Subcutaneous abdominal adipose tissue (tissue), 5 donors: ENCODE measurements around the gene RPS6KA5.
"Not testable (repeated sequence)": the region's sequence is repeated elsewhere in the genome, so short reads cannot be mapped to it uniquely, and the experiment has no call there.

ENCODE experiments used
- H3K27ac ChIP-seq: one replicate; pipeline ENCODE4 v1.7.0; 2013; ENCODE audit warnings: low read depth, mild to moderate bottlenecking, inconsistent platforms, low read length, moderate library complexity
- H3K27me3 ChIP-seq, 5 donors: one replicate each; pipeline ENCODE4 v1.7.0; 2013; ENCODE audit warnings: low read length in 5 of 5, inconsistent platforms in 1 of 5; ENCODE audit not compliant: control insufficient read depth in 5 of 5, insufficient read depth in 4 of 5
- H3K36me3 ChIP-seq, 5 donors: one replicate each; pipeline ENCODE4 v1.7.0; 2013; ENCODE audit warnings: low read length in 5 of 5; ENCODE audit not compliant: control insufficient read depth in 5 of 5, insufficient read depth in 5 of 5
- H3K4me1 ChIP-seq, 5 donors: one replicate each; pipeline ENCODE4 v1.7.0; 2013; ENCODE audit warnings: low read length in 5 of 5, mild to moderate bottlenecking in 3 of 5, moderate library complexity in 1 of 5; ENCODE audit not compliant: control insufficient read depth in 5 of 5, insufficient read depth in 5 of 5
- H3K4me3 ChIP-seq, 5 donors: one replicate each; pipeline ENCODE4 v1.7.0; 2013; ENCODE audit warnings: low read length in 5 of 5, low read depth in 1 of 5
- H3K9ac ChIP-seq, 5 donors: one replicate each; pipeline ENCODE4 v1.7.0; 2013; ENCODE audit warnings: low read length in 5 of 5, mild to moderate bottlenecking in 4 of 5, moderate library complexity in 3 of 5
- H3K9me3 ChIP-seq, 5 donors: one replicate each; pipeline ENCODE4 v1.7.0; 2013; ENCODE audit warnings: low read length in 5 of 5; ENCODE audit not compliant: control insufficient read depth in 5 of 5
- donor health status: healthy.
- donor health status: healthy.
- donor health status: healthy.
- donor health status: healthy.
- donor health status: healthy.

Gene RPS6KA5

DNA sequence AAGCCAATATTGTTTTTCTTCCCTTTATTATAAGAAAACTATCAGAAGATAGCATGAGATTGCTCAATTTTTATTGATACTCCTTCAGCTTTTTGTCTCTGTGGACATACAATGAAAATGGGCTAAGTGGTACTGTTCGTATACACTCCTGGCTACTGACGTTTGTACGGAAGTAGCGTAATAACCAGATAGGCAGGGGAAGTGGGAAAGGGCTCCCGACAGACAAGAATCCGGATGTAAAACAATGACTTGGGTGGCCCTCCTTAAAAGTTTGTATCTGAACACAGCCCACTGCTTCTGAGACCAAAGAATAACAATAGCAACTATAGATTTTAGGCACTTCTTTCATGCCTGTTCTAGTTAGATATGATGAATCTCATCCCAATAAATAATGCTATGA lies 99.6 kb downstream of the RPS6KA5 start:
- Histone ChIP-seq H3K4me1 (no peaks in the 10 kb centered on the region), H3K27ac (no peak overlapping the region), H3K36me3 (no peaks in the 10 kb centered on the region), H3K27me3 (no peaks in the 10 kb centered on the region), H3K9me3 (peaks cover 0 to 16% (median 14%) of the 10 kb centered on the region in 5 donors), H3K9ac (no peak overlapping the region), H3K4me3 (no peak overlapping the region)

DNA sequence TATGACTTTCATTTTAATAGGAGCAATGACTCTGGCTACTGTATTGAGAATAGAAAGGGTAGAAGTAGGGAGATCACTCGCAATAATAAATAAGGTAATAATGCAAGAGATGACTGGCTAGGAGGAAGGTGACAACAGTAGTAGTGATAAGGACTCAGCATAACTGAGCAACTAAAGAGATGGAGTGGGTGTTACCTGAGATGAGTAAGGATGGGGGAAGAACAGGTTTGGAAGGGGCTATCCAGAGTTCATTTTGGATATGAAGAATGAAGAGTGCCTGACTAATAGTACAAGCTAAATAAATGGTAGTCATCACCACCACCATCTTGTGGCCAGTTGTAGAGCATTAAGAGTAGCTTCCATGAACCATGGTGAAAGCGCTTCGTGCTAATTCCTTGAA lies 101.1 kb downstream of the RPS6KA5 start:
- H3K4me1 ChIP-seq = no peaks in the 10 kb centered on the region
- H3K27me3 ChIP-seq = no peaks in the 10 kb centered on the region
- no peak overlapping the region for H3K9ac ChIP-seq
- peaks cover 0 to 23% (median 20%) of the 10 kb centered on the region in 5 donors for H3K9me3 ChIP-seq
- no peak overlapping the region for H3K27ac ChIP-seq
- no peaks in the 10 kb centered on the region for H3K36me3 ChIP-seq
- H3K4me3 ChIP-seq = no peak overlapping the region

DNA sequence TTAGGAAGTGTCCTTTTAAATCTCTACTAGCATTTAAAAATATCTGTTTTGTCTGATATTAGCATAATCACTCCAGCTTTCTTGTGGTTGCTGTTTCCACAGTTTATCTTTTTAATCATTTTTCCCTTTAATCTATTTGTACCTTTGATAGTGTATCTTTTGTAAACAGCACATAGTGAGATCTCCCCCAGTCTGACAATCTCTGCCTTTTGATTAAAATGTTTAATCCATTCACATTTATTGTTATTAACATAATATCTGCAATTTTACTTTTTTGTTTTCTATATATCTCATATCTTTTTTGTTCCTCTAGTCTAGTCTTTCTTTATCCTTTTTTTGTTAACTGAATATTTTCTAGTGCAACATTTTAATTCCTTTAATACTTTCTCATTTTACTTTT lies 104.2 kb downstream of the RPS6KA5 start:
- Histone ChIP-seq H3K4me3 (peak overlapping the region in 1 of 5 donors; percentile 5), H3K27ac (no peak overlapping the region), H3K9me3 (peaks cover 0 to 34% (median 25%) of the 10 kb centered on the region in 5 donors), H3K9ac (no peak overlapping the region), H3K27me3 (no peaks in the 10 kb centered on the region), H3K36me3 (no peaks in the 10 kb centered on the region), H3K4me1 (no peaks in the 10 kb centered on the region)

DNA sequence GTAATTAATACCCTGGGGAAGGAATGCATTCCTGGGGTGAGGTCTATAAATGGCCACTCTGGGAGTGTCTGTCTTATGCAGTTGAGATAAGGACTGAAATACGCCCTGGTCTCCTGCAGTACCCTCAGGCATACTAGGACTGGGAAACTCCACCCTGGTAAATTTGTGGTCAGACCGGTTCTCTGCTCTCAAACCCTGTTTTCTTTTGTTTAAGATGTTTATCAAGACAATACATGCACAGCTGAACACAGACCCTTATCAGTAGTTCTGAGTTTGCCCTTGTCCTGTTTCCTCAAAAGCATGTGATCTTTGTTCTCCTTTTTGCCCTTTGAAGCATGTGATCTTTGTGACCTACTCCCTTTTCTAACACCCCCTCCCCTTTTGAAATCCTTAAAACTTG lies 106.8 kb downstream of the RPS6KA5 start:
- not testable (repeated sequence) for H3K36me3 ChIP-seq, H3K9ac ChIP-seq, H3K4me1 ChIP-seq, H3K27ac ChIP-seq, H3K4me3 ChIP-seq, H3K27me3 ChIP-seq
- peaks cover 0 to 34% (median 25%) of the 10 kb centered on the region in 5 donors for H3K9me3 ChIP-seq

DNA sequence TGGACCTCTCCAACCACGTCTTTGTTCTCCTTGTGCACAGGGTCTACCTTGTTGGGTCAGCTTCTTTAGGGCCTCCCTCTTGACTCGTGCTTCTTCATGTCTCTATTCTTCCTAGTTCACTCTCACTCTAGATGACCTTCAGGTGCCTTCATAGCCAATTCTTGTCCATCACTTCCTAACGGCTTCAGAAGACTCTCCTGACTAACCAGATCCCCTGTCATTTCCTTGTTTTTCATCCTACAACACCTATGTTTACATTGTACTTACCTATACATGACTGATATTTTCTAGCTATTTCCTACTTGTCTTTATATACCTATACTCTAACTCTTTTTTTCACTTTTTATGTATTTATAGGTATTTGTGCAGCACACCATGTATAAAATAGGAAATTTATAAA lies 117.1 kb downstream of the RPS6KA5 start:
- Histone ChIP-seq H3K27me3 (no peaks in the 10 kb centered on the region), H3K4me1 (no peaks in the 10 kb centered on the region), H3K27ac (no peak overlapping the region), H3K9me3 (peaks cover 0 to 19% (median 9%) of the 10 kb centered on the region in 5 donors), H3K36me3 (no peaks in the 10 kb centered on the region), H3K4me3 (no peak overlapping the region), H3K9ac (no peak overlapping the region)

DNA sequence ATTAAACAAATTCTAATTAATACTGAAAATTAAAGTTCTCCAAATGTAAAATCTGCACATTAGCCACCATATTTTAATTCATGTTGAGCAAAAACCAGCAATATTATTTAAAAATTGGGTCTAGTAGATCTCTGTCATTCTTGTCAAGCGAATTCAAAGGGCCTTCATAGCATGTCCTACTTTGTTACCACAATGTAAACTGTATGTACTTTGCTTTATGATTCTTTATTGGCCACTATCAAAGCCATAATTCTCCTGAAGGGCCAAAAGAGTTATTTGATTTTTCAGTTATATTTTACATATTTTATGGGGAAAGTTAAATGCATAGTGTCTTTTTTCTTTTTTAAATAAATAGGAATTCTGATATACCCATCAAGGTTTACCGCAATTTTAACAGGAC lies 117.9 kb downstream of the RPS6KA5 start:
- no peak overlapping the region for H3K27ac ChIP-seq
- peaks cover 0 to 24% (median 10%) of the 10 kb centered on the region in 5 donors for H3K9me3 ChIP-seq
- H3K36me3 ChIP-seq = no peaks in the 10 kb centered on the region

DNA sequence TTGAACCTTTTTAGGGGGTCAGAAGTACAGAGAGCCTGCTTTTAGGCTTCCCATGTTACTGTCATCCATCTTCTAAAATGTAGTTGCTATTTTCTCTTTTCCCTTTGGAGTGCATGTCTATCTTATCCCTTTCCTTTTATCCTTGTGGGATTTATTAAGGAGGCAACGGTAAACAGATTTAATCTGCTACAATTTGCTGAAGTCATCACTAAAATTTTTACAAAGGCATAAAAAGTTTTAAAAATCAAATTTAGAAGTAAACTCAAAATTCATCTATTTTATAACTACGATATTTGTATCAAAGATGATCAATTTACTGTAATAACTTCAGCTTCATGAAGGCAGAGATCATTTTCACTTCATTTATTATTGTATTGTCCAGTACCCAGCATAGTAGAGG lies 118.7 kb downstream of the RPS6KA5 start:
- no peak overlapping the region for H3K4me3 ChIP-seq

More for the DNA sequence above, 117.9 kb downstream of the RPS6KA5 start:
- H3K9ac ChIP-seq = no peak overlapping the region
- H3K27me3 ChIP-seq = no peaks in the 10 kb centered on the region
- no peaks in the 10 kb centered on the region for H3K4me1 ChIP-seq
- no peak overlapping the region for H3K4me3 ChIP-seq

DNA sequence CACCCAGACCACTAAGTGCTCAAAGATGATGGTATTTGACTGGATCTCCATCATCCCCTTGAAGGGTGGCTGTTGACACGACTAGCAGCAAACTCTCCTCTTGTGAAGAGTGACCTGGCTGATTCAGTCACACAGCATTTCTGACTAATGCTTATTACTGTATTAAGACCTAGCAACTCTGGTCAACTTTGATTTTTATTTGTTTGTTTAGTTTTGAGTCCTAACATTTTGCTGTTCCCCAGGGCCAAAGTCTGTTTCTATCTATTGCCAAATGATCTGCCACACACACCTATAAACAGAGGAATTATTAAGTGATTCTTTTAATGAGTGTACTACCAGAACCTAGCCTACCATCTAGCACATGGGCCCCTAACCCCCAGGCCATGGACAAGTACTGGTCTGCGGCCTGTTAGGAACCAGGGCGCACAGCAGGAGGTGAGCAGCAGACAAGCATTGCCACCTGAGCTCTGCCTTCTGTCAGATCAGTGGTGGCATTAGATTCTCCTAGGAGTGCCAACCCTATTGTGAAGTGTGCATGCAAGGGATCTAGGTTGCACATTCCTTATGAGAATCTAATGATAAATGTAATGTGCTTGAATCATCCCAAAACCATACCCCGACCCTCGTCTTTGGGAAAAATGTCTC lies 120.0 kb downstream of the RPS6KA5 start:
- H3K9me3 ChIP-seq = peaks cover 0 to 24% (median 10%) of the 10 kb centered on the region in 5 donors
- no peaks in the 10 kb centered on the region for H3K4me1 ChIP-seq
- no peak overlapping the region for H3K9ac ChIP-seq
- no peaks in the 10 kb centered on the region for H3K27me3 ChIP-seq
- H3K36me3 ChIP-seq = no peaks in the 10 kb centered on the region
- no peak overlapping the region for H3K4me3 ChIP-seq
- H3K27ac ChIP-seq = no peak overlapping the region

More for the DNA sequence above, 118.7 kb downstream of the RPS6KA5 start:
- H3K36me3 ChIP-seq = no peaks in the 10 kb centered on the region
- H3K27ac ChIP-seq = no peak overlapping the region
- no peaks in the 10 kb centered on the region for H3K27me3 ChIP-seq
- H3K9ac ChIP-seq = no peak overlapping the region
- no peaks in the 10 kb centered on the region for H3K4me1 ChIP-seq
- peaks cover 0 to 24% (median 10%) of the 10 kb centered on the region in 5 donors for H3K9me3 ChIP-seq

DNA sequence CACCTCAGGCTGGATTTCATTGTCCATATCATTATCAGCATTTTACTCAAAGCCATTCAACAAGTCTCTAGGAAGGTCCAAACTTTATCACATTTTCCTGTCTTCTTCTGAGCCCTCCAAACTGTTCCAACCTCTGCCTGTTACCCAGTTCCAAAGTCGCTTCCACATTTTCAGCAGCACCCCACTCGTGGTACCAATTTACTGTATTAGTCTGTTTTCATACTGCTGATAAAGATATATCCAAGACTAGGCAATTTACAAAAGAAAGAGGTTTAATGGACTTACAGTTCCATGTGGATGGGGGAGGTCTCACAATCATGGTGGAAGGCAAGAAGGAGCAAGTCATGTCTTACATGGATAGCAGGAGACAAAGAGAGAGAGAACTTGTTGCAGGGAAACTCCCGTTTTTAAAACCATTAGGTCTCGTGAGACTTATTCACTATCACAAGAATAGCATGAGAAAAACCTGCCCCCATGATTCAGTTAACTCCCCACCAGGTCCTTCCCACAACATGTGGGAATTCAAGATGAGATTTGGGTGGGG lies 121.1 kb downstream of the RPS6KA5 start:
- H3K9ac ChIP-seq, H3K4me1 ChIP-seq, H3K27me3 ChIP-seq, H3K4me3 ChIP-seq, H3K36me3 ChIP-seq, H3K27ac ChIP-seq: not testable (repeated sequence)
- H3K9me3 ChIP-seq = peaks cover 0 to 24% (median 10%) of the 10 kb centered on the region in 5 donors

DNA sequence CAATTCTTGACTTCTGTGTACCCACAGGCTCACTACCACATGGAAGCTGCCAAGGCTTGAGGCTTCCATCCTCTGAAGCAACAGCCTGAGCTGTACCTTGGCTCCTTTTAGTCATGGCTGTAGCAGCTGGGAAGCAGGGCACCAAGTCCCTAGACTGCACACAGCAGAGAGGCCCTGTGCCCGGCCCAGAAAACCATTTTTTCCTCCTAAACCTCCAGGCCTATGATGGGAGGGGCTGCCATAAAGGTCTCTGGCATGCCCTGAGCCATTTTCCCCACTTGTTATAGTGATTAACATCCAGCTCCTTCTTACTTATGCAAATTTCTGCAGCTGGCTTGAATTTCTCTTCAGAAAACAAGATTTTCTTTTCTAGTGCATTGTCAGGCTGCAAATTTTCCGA lies 121.8 kb downstream of the RPS6KA5 start:
- no peaks in the 10 kb centered on the region for H3K27me3 ChIP-seq
- H3K27ac ChIP-seq = no peak overlapping the region
- H3K4me1 ChIP-seq = no peaks in the 10 kb centered on the region
- H3K9ac ChIP-seq = no peak overlapping the region
- H3K36me3 ChIP-seq = no peaks in the 10 kb centered on the region
- H3K9me3 ChIP-seq = peaks cover 0 to 24% (median 10%) of the 10 kb centered on the region in 5 donors
- H3K4me3 ChIP-seq = no peak overlapping the region
